NCI-H82 treated with DMSO at 0.1 percent for 48 hours (cell line): Measurements from ENCODE around the gene ANKDD1A.

Experiments used
- DNase-seq: peaks from one replicate; lab custom pipeline; 2025; ENCODE audit not compliant: unreplicated experiment; lab: John Stamatoyannopoulos, UW

The ANKDD1A gene

GRCh38 chr15:64921711-64922110 lies 10.0 kb downstream of the ANKDD1A start:
- no peak for DNase-seq

- DNase-seq, result no peak
Observed at GRCh38 chr15:64923546-64923945, 11.8 kb downstream of the ANKDD1A start.

DNA sequence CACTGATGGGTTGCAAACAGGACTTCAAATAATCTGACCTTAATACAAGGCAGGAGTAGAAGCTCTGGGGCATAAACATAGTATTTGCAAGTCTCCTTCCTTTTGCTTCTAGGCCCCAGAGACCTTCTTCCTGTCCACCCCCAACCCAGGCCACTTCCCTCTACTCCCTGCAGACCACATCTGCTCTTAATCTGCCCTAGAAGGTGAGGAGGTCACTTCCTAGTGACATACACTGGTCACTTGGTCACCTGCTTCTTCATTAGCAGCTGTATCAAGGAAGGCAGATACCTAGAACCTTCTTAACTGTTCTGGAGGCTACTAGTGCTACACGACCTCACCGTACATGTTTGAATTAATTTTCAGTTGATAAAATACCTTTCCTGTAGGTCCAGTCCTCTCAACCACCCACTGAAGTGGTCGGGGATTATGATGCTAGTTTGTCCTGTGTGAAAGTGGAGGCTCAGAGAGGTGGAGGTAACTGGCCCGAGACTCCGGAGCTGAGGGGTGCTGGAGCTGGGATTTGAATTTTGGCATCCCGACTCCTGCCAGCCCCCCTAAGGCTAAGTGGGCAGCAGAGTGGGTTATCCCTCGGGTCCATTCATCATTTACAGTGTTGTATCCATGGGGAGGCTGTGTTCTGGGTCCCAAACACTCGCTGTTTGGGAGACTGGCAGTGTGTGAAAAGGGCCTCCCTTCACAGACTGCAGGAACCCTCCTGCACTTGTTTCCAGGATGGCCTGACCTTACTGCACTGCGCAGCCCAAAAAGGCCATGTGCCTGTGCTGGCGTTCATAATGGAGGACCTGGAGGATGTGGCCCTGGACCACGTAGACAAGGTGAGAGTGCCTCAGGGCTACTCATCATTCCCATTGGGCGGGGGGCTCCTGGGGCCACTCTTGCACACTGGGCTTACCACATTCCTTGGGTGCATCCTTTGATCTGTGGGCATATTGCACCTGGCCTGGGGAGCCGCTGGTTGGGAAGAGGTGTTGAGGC lies 13.9 kb downstream of the ANKDD1A start:
- no peak for DNase-seq

GRCh38 chr15:64926661-64927060 lies 15.0 kb downstream of the ANKDD1A start:
- DNase-seq, result no peak

GRCh38 chr15:64928626-64929220 lies 17.0 kb downstream of the ANKDD1A start:
- no peak for DNase-seq

- DNase-seq, result no peak
Observed at GRCh38 chr15:64930019-64930652, 18.4 kb downstream of the ANKDD1A start.

GRCh38 chr15:64930778-64931371 lies 19.2 kb downstream of the ANKDD1A start:
- no peak for DNase-seq

GRCh38 chr15:64931381-64931780 lies 19.7 kb downstream of the ANKDD1A start:
- no peak for DNase-seq

GRCh38 chr15:64934023-64934422 lies 22.3 kb downstream of the ANKDD1A start:
- DNase-seq, result peak; percentile 3

DNA sequence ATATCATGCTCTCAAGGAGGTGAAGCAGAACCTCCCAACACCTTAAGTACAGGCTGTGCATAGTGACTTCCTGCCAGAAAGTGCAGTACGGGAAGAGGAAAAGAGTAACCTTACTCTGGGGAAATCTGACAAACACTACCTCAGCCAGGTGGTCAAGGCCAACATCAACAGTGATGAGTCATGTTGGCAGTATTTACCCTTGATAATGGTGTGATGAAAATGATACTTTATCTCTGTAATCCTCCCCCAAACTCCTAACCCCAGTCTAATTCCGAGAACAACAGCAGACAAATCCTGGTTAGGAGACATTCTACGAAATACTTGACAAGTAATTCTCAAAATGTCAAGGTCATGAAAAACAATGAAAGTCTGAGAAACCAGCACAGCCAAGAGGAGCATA lies 26.5 kb downstream of the ANKDD1A start:
- no peak for DNase-seq

DNA sequence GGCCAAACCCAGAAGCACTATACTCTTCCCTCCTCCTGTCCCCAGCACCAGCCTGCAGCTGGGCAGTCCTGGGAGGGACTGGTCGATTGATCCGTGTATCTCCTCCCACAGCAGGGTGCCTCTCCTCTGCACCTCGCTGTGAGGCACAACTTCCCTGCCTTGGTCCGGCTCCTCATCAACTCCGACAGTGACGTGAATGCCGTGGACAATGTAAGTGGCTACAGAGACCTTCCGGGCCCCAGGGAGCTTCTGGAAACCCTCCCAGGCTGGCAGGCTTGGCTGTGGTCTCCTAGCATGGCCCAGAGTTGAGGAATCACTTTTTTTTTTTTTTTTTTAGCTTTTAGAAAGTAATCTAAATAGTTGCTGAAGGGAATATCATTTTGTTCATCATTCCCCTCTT lies 30.7 kb downstream of the ANKDD1A start:
- no peak for DNase-seq

DNA sequence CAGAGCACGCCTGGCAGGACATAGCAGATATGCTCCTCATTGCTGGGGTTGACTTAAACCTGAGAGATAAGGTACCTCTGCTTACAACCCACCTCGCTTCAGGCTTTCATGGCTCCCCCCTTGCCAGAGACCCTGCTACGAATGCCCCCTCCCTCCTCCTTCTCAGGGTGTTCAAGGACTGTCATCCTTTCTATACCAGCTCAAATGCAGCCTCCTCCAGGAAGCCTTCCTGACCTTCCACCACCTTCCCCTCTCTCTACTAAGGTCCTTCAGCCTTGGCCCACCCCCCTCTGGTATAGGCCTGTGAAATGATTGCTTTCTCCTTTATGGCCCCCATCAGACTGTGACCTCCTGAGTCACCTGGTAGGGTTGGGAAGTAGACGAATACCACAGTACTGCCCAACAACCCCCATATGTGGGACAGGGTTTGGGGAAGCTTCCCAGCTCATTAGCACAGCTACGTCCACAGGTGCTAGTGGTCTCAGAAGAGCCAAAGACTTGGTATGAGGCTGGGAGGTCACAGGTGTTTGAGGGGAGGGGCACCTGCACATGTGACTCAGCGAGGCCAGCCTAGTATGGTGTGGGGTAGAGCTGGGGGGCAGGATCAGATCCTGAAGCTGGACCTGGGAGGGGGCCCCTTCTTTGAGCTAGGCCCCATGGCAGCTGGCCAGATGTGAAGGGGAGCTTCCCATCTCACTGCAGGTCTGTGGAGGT lies 32.0 kb downstream of the ANKDD1A start:
- no peak for DNase-seq

DNA sequence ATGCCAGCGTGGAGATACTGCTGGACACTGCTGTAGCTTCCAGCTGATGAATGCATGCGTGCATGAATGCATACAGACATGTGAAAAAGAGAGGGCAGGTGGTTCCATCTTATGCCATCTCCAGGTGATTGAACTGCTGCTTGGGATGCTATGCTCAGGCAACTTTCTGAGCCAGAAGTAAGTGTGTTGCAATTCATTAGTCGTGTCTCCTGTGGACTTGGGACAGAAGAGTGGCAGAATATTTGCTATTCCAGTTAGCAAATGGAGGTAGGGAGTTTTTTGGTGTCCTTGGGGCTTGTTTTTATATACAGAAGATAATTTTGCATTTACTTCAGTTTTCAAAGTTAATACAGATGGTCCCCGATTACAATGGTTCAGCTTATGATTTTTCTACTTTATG lies 33.3 kb downstream of the ANKDD1A start:
- DNase-seq, result no peak

DNA sequence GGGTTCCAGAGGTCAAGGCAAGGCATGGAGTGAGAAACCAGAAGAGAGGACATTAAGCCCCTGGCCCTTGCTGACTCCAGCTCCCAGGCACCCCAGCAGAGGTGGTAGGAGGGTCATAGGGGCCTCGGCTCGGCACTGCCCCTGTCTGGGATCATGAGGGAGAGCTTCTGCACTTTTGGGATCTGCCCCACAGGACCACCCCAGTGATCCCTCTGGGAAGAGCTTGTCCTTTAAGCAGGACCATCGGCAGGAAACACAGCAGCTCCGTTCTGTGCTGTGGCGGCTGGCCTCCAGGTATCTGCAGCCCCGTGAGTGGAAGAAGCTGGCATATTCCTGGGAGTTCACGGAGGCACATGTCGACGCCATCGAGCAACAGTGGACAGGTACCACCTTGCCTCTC lies 35.5 kb downstream of the ANKDD1A start:
- no peak for DNase-seq

DNA sequence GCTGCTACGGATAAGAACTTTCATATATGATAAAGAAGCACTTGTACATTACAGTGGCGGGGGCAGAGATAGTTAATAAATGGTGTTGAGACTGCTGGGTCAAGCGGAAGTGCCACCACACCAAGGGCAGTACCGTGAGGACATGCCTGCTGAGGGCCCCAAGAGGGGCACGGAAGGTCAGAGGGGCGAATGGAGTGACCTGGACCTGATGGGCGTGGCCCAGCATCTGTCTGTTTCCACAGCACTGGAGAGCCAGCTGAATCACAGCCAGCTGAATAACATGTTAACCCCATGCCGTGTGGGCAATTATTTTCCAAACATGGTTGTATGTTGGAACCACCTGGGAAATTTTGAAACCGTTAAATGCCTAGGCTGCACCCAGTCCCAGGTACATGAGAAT lies 37.2 kb downstream of the ANKDD1A start:
- no peak for DNase-seq

DNA sequence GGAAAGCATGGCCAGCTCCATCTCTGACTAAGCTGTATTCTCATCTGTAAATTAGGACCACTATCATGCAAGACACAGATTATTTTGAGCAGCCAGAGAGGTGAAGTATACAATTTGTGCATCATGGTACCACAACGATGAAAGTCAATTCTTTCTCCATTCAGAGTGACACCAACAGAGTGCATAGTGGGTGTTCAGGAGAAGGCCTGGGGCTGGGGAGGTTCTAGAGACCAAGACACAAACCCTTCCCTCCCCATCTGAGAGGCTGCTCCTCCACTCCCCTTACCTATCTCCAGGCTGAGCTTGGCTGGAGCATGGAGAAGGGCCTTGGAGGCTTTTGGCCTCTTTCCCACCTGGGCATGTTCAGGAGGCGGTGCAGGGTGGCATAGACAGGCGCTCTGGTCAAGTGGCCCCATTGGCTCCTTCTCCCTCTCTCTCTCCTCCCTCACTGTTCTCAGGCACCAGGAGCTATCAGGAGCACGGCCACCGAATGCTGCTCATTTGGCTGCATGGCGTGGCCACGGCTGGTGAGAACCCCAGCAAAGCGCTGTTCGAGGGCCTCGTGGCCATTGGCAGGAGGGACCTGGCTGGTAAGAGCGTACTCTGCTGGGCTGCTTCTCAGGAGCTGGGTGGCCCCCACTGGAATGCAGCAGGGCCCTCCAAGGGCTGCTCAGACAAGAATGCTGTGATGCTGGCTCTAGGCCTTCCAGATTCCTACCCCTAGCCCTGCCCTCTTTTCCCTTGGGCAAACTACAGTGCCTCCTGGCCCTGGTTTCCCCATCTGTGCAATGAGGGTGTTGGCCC lies 37.9 kb downstream of the ANKDD1A start:
- no peak for DNase-seq

- DNase-seq, result no peak
Observed at GRCh38 chr15:64950888-64951287, 39.2 kb downstream of the ANKDD1A start.

DNA sequence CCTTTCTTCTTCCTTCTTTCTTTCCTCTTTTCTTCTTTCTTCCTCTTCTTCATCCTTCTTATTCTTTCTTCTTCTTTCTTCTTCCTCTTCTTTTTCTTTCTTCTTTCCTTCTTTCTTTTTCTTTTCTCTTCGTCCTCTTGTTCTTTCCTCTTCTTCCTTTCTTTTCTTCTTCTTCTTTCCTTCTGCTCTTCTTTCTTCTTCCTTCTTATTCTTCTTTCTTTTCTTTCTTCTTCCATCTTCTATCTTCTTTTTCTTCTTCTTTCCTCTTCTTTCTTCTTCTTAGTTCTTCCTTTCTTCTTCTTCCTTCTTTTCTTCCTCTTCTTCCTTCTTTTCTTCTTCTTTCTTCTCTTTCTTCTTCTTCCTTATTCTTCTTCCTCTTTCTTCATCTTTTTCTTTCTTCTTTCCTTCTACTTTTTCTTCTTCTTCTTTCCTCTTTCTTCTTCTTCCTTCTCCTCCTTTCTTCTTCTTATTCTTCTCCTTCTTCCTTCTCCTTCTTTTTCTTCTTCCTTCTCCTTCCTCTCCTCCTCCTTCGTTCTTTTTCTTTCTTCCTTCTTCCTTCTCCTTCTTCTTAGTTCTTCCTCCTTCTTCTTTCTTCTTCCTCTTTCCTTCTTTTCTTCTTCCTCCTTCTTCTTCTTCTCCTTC lies 40.2 kb downstream of the ANKDD1A start:
- DNase-seq, result no peak

DNA sequence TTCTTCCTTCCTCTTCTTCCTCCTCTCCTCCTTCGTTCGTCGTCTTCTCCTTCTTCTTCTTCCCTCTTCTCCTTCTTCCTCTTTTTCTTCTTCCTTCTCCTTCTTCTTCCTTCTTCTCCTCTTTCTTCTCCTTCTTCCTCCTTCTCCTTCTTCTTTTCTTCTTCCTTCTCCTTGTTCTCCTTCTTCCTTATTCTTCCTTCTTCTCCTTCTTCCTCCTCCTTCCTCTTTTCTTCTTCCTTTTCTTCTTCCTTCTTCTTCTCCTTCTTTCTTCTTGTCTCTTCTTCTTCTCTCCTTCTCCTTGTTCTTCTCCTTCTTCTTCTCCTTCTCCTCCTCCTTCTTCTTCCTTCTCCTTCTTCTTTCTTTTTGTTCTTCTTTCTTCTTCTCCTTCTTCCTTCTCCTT lies 42.7 kb downstream of the ANKDD1A start:
- no peak for DNase-seq

DNA sequence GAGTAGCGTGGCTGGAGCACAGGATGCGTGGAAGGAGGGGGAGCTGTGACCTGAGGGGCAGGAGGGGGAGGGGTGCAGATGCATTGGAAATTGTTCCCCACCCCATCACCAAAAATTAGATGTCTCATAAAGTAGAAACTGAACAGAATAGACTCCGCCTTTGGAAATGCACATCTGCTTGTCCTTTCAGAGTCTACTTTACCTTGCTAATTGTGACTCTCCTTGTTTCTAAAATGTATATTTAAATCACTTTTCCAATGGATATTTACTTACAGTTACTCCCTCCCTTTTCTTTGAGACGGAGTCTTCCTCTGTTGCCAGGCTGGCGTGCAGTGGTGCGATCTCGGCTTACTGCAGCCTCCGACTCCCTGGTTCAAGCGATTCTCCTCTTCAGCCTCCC lies 47.4 kb downstream of the ANKDD1A start:
- no peak for DNase-seq
